Hepatocyte (in vitro differentiated cells): Measurements from ENCODE around the gene DCC. TPM values are rescaled to one million over a fixed set of nuclear protein-coding genes. Genes with fewer than 3 reads are reported as not detected.

ENCODE experiments used
- DNase-seq: peaks from one replicate; pipeline ENCODE4 v3.0.0-alpha.2; 2016; ENCODE audit warnings: low spot score
- H2AFZ ChIP-seq: fragments of 200-600 bp; sonication (generic); 2 replicates; pipeline ENCODE4 v1.6.0; 2016; ENCODE audit warnings: antibody characterized with exemption, mild to moderate bottlenecking
- H3K27ac ChIP-seq: fragments of 200-600 bp; sonication (generic); 2 replicates; pipeline ENCODE4 v1.5.1; 2016; ENCODE audit warnings: mild to moderate bottlenecking
- H3K27me3 ChIP-seq: fragments of 200-600 bp; sonication (generic); 2 replicates; pipeline ENCODE4 v1.6.1; 2016
- H3K36me3 ChIP-seq: fragments of 200-600 bp; sonication (generic); replicated peaks from 2 replicates; pipeline ENCODE4 v1.5.1; 2016; ENCODE audit warnings: low read depth; ENCODE audit not compliant: insufficient read depth
- H3K4me1 ChIP-seq: fragments of 200-600 bp; sonication (generic); 2 replicates; pipeline ENCODE4 v1.5.1; 2016; ENCODE audit warnings: mild to moderate bottlenecking, moderate library complexity; ENCODE audit not compliant: insufficient read depth
- H3K4me2 ChIP-seq: fragments of 200-600 bp; sonication (generic); 2 replicates; pipeline ENCODE4 v1.6.0; 2016
- H3K4me3 ChIP-seq: fragments of 200-600 bp; sonication (generic); 2 replicates; pipeline ENCODE4 v1.5.1; 2016; ENCODE audit warnings: mild to moderate bottlenecking
- H3K79me2 ChIP-seq: fragments of 200-600 bp; sonication (generic); 2 replicates; pipeline ENCODE4 v1.6.0; 2017; ENCODE audit warnings: mild to moderate bottlenecking
- H3K9me2 ChIP-seq: fragments of 200-600 bp; sonication (generic); replicated peaks from 2 replicates; pipeline ENCODE4 v1.6.0; 2017; ENCODE audit warnings: mild to moderate bottlenecking; ENCODE audit not compliant: insufficient read depth
- H3K9me3 ChIP-seq: fragments of 200-600 bp; sonication (generic); 2 replicates; pipeline ENCODE4 v1.5.1; 2016; ENCODE audit warnings: low read depth, mild to moderate bottlenecking
- H4K20me1 ChIP-seq: fragments of 200-600 bp; sonication (generic); 2 replicates; pipeline ENCODE4 v1.6.0; 2016; ENCODE audit warnings: mild to moderate bottlenecking; ENCODE audit not compliant: insufficient read depth, poor library complexity, severe bottlenecking
- EZH2 ChIP-seq: fragments of 200-600 bp; sonication (generic); IDR thresholded peaks from 2 replicates; pipeline ENCODE4 v1.6.1; 2016; ENCODE audit warnings: antibody characterized with exemption, mild to moderate bottlenecking, borderline replicate concordance
- EZH2phosphoT487 ChIP-seq: fragments of 200-600 bp; sonication (generic); IDR thresholded peaks from one replicate; pipeline ENCODE4 v1.6.1; 2018; ENCODE audit warnings: antibody characterized with exemption, mild to moderate bottlenecking, low read depth, moderate library complexity; ENCODE audit not compliant: unreplicated experiment, severe bottlenecking
- WGBS: methylation state at CpG from one replicate; pipeline ENCODE4 v1.1.6; 2016; ENCODE audit warnings: low lambda C conversion rate; ENCODE audit errors: missing lambda C conversion rate; 5-methylcytosine and 5-hydroxymethylcytosine counted together
- polyA plus RNA-seq: library from polyadenylated mRNA; unstranded; fragments of >200 nt; fragmentation: Nextera tagmentation; extraction: Ambion mirVana; gene quantifications from 2 replicates; pipeline ENCODE4 v1.2.1, GENCODE V29; 2016
- total RNA-seq: library from RNA; depleted of rRNA; stranded (reverse); fragments of >200 nt; gene quantifications from 2 replicates; pipeline ENCODE4 v1.2.3, GENCODE V29; 2014
- TF ChIP-seq, protein P1 (sequence below): fragments of 200-600 bp; sonication (generic); IDR thresholded peaks from 2 replicates; pipeline ENCODE4 v1.5.1; 2016; ENCODE audit warnings: antibody characterized with exemption, mild to moderate bottlenecking; ENCODE audit not compliant: poor library complexity

DCC gene
- total and polyA plus RNA-seq, 2 experiments from 2014 or later: 1.0 to 3.5 TPM

DNA sequence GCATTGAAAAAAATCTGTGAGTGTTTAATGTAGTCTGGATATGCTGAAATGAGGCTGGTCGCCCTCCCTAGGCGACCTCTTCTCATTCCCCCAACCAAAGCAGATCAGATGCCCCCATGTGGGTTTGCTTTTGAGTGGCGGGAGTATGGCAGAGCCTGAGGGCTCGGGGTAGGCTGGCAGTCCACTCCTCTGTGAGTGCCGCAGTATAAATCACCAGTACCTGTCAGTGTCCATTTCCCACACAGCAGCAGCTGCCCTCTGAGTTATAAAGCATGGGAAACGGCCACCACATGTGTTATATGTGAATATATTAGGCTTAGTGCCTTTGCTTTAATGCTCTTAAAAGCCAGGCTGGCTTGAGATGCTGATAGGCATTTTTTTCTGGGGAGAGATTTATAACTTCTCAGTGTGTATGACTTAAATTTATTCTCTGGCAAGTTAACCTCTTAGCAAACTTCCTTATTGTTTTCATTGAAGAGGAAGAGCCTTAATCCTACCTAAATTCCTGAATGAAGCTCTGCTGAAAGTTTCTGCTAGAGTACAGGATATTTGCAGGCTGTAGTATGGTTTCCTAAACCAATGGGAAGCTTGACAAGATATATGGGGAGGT lies 3.8 kb downstream of the DCC start:
- no peaks in the 10 kb centered on the region for H3K9me3 ChIP-seq
- H4K20me1 ChIP-seq: no peaks in the 10 kb centered on the region
- H3K36me3 ChIP-seq: no peaks in the 10 kb centered on the region
- no peak for TF ChIP-seq EZH2phosphoT487
- no peak for TF ChIP-seq EZH2
- TF ChIP-seq, protein P1, sequence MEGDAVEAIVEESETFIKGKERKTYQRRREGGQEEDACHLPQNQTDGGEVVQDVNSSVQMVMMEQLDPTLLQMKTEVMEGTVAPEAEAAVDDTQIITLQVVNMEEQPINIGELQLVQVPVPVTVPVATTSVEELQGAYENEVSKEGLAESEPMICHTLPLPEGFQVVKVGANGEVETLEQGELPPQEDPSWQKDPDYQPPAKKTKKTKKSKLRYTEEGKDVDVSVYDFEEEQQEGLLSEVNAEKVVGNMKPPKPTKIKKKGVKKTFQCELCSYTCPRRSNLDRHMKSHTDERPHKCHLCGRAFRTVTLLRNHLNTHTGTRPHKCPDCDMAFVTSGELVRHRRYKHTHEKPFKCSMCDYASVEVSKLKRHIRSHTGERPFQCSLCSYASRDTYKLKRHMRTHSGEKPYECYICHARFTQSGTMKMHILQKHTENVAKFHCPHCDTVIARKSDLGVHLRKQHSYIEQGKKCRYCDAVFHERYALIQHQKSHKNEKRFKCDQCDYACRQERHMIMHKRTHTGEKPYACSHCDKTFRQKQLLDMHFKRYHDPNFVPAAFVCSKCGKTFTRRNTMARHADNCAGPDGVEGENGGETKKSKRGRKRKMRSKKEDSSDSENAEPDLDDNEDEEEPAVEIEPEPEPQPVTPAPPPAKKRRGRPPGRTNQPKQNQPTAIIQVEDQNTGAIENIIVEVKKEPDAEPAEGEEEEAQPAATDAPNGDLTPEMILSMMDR: no peak
- no peak overlapping the region for H3K4me2 ChIP-seq
- peaks cover 69% of the 10 kb centered on the region for H3K27me3 ChIP-seq
- no peaks in the 10 kb centered on the region for H3K9me2 ChIP-seq
- H3K79me2 ChIP-seq: no peaks in the 10 kb centered on the region
- 51% methylated on average over 6 of the region's 6 CpGs for WGBS
- H3K4me3 ChIP-seq: no peak overlapping the region
- no peak for DNase-seq
- no peak overlapping the region for H3K27ac ChIP-seq
- H2AFZ ChIP-seq: no peak overlapping the region
- H3K4me1 ChIP-seq: peaks cover 13% of the 10 kb centered on the region

DNA sequence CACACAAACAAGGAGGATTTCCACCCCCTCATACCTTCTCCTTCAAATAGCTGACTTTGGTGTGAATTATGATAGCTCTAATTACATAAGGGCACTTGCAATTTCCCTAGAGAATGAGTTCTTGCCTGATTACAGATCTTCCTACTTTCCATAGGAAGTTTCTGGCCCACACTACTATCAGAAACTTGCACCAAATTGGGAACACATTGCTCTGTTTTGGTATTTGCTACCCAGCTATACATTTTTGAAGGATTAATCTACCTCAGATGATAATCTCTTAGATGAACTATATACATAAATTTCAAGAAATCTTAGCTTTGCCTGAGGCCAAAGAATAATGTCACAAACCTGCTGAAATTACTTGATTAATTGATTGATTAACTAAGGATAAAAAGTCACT lies 4.9 kb downstream of the DCC start:
- no peak for DNase-seq
- H3K4me2 ChIP-seq: no peak overlapping the region
- no peak for TF ChIP-seq EZH2phosphoT487
- no peak for TF ChIP-seq EZH2
- TF ChIP-seq, protein P1: no peak
- peaks cover 60% of the 10 kb centered on the region for H3K27me3 ChIP-seq
- H3K79me2 ChIP-seq: no peaks in the 10 kb centered on the region
- H3K4me1 ChIP-seq: peaks cover 13% of the 10 kb centered on the region
- no peaks in the 10 kb centered on the region for H3K9me2 ChIP-seq
- no peaks in the 10 kb centered on the region for H3K9me3 ChIP-seq
- H3K27ac ChIP-seq: no peak overlapping the region
- no peaks in the 10 kb centered on the region for H3K36me3 ChIP-seq
- no peak overlapping the region for H3K4me3 ChIP-seq
- H4K20me1 ChIP-seq: no peaks in the 10 kb centered on the region
- H2AFZ ChIP-seq: no peak overlapping the region

DNA sequence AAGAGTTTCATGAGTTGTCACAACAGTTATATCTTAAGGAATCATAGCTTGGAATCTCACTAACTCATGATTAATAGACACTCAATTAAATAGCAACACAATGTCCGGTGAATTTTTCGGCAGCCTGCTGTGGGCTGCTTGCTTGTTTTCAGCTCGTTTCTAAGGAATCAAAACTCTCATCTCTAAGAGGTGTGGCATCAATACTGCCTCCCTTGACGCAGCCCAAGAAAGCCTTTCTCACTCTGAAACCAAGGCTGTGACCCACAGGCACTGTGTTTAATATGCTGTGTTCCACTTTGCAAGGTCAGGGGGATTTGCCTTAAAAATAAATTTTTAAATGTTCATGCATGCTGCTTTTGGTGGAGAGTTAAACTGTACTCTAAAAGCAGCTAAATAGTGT lies 5.4 kb downstream of the DCC start:
- Histone ChIP-seq H3K27ac (no peak overlapping the region), H3K79me2 (no peaks in the 10 kb centered on the region), H3K4me2 (no peak overlapping the region), H3K27me3 (peaks cover 54% of the 10 kb centered on the region), H3K4me3 (no peak overlapping the region), H3K4me1 (peaks cover 10% of the 10 kb centered on the region), H2AFZ (no peak overlapping the region), H3K36me3 (no peaks in the 10 kb centered on the region), H3K9me3 (no peaks in the 10 kb centered on the region), H4K20me1 (no peaks in the 10 kb centered on the region), H3K9me2 (no peaks in the 10 kb centered on the region)
- 80% methylated on average over 4 of the region's 4 CpGs for WGBS
- TF ChIP-seq, protein P1: no peak
- no peak for TF ChIP-seq EZH2phosphoT487
- TF ChIP-seq EZH2: no peak
- DNase-seq: no peak

DNA sequence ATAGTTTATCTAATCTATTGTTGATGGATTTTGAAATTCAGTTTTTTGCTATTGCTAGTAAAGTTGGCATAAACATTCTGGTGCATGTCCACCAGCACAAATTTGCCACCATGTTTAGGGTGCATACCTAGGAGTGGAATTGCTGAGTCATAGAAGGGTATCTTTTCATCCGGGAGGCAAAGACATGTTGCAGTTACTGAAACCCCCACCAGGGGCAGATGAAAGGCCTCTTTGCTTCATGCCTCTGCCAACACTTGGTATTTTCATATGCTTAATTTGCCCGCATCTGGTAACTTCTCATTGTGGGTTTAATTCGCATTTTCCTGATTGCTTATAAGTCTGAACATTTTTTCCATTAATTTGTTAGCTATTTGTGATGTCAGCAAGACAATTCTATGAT lies 8.2 kb downstream of the DCC start:
- Histone ChIP-seq H2AFZ (no peak overlapping the region), H3K79me2 (no peaks in the 10 kb centered on the region), H3K9me2 (no peaks in the 10 kb centered on the region), H3K27me3 (peaks cover 29% of the 10 kb centered on the region), H3K9me3 (no peaks in the 10 kb centered on the region), H3K36me3 (no peaks in the 10 kb centered on the region), H4K20me1 (no peaks in the 10 kb centered on the region), H3K4me1 (peaks cover 5% of the 10 kb centered on the region), H3K4me3 (no peak overlapping the region), H3K4me2 (no peak overlapping the region), H3K27ac (no peak overlapping the region)
- DNase-seq: no peak
- 77% methylated on average over 3 of the region's 3 CpGs for WGBS
- no peak for TF ChIP-seq EZH2
- TF ChIP-seq, protein P1: peak; percentile 12
- TF ChIP-seq EZH2phosphoT487: no peak
